Measurements from ENCODE around the gene LIMCH1.

Gene LIMCH1

GRCh38 chr4:41658163-41658562, 120.2 kb downstream of the LIMCH1 start:
- ChIA-PET CTCF (interaction anchor here (0.8 kb wide), 1 partner anchor 370 kb away, joined by 3 read pairs; no protein-coding TSS in a partner anchor), POLR2A (ENCODE audit: low non-redundant PET) (no interaction called here)
- no peak for DNase-seq (ENCODE audit: low spot score)
- no peak for TF ChIP-seq CTCF (conservative IDR thresholded peaks at IDR 0.05; ENCODE audit: low read depth)
- H3K27ac ChIP-seq, result no peak overlapping the region

GRCh38 chr4:41660352-41660751, 122.4 kb downstream of the LIMCH1 start:
- TF ChIP-seq CTCF (conservative IDR thresholded peaks at IDR 0.05; ENCODE audit: low read depth), result no peak
- no peak overlapping the region for H3K27ac ChIP-seq
- CTCF ChIA-PET, result interaction anchor here (1.2 to 3.1 kb wide), 2 partner anchors 274 to 380 kb away, joined by 3 to 29 read pairs; no protein-coding TSS in a partner anchor
- no peak for DNase-seq (ENCODE audit: low spot score)
- POLR2A ChIA-PET (ENCODE audit: low non-redundant PET), result no interaction called here

GRCh38 chr4:41661442-41662076, 123.6 kb downstream of the LIMCH1 start:
- DNase-seq (ENCODE audit: low spot score), result peak; percentile 60
- POLR2A ChIA-PET (ENCODE audit: low non-redundant PET), result no interaction called here
- H3K27ac ChIP-seq, result no peak overlapping the region

GRCh38 chr4:41665636-41666207, 127.8 kb downstream of the LIMCH1 start:
- no peak for TF ChIP-seq CTCF (conservative IDR thresholded peaks at IDR 0.05; ENCODE audit: low read depth)
- ChIA-PET POLR2A (ENCODE audit: low non-redundant PET) (interaction anchor here (0.6 kb wide), 1 partner anchor 451 kb away, joined by 3 read pairs; the partner anchor contains the start of gene APBB2), CTCF (no interaction called here)
- DNase-seq (ENCODE audit: low spot score), result no peak
- H3K27ac ChIP-seq, result no peak overlapping the region

More at GRCh38 chr4:41661442-41662076, 123.6 kb downstream of the LIMCH1 start:
- CTCF ChIA-PET, result interaction anchor here (0.5 to 3.1 kb wide), 14 partner anchors 10 to 470 kb away, joined by 3 to 29 read pairs (median 5); no protein-coding TSS in a partner anchor
- TF ChIP-seq CTCF (conservative IDR thresholded peaks at IDR 0.05; ENCODE audit: low read depth), result peak; percentile 95

GRCh38 chr4:41668024-41668423, 130.1 kb downstream of the LIMCH1 start:
- POLR2A ChIA-PET (ENCODE audit: low non-redundant PET), result no interaction called here
- DNase-seq (ENCODE audit: low spot score), result no peak
- CTCF ChIA-PET, result no interaction called here
- TF ChIP-seq CTCF (conservative IDR thresholded peaks at IDR 0.05; ENCODE audit: low read depth), result no peak
- H3K27ac ChIP-seq, result no peak overlapping the region

GRCh38 chr4:41670530-41670929, 132.6 kb downstream of the LIMCH1 start:
- TF ChIP-seq CTCF (conservative IDR thresholded peaks at IDR 0.05; ENCODE audit: low read depth), result no peak
- no peak overlapping the region for H3K27ac ChIP-seq
- no peak for DNase-seq (ENCODE audit: low spot score)
- ChIA-PET POLR2A (ENCODE audit: low non-redundant PET) (no interaction called here), CTCF (interaction anchor here (0.6 to 0.7 kb wide), 2 partner anchors 135 to 407 kb away, joined by 3 read pairs; no protein-coding TSS in a partner anchor)
